ENCODE measurements around the gene SMIM24.
"Not testable (repeated sequence)": the region's sequence is repeated elsewhere in the genome, so short reads cannot be mapped to it uniquely, and the experiment has no call there.

SMIM24 gene

DNA sequence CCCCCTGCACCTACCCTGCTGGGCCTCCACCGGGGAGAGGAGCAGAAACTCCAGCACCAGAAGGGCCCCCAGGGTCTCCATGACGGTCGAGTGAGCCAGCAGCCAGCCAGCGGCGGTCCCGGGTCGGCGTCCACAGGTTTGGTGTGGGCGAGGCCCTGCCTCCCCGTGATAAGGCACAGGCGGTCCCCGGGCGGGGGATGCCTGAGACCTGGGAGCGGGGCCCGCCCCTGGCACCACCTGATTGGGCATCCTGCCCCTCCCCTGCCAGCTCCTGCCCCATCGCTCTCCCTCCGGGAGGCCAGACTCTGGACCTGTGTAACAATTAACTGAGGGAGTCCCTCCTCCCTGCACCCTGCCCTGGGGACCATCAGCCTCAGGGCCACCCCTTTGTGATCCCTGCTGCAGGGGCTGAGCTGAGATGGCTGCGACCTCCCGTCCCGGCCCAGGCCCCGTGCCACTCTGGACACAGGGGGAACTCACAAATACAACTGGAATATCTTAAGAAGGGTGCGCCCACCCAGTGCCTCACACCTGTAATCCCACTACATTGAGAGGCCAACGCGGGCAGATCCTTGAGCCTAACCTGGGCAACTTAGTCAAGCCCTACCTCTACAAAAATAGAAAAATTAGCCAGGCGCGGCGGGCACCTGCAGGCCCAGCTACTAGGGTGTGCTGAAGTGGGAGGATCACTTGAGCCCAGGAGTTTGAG lies at the start of gene SMIM24:
Gene SMIM24, minus strand, starts transcription at position 143 of the 709 bp plus-strand sequence. Its CDS starts 62 bp downstream, at position 81.
- no peak for TF ChIP-seq ZNF274 (IDR thresholded peaks at IDR 0.05; ENCODE audit: low read depth, low read length)
- H3K4me3 ChIP-seq (ENCODE audit: low read length): no peak within 1 kb of the TSS

DNA sequence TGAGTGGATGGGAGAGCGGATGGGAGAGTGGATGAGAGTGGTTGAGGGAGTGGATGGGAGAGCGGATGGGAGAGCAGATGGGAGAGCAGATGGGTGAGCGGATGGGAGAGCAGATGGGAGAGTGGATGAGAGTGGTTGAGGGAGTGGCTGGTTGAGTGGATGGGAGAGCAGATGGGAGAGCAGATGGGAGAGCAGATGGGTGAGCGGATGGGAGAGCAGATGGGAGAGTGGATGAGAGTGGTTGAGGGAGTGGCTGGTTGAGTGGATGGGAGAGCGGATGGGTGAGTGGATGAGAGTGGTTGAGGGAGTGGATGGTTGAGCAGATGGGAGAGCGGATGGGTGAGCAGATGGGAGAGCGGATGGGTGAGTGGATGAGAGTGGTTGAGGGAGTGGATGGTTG lies 49.0 kb upstream of the SMIM24 start:
- H3K4me3 ChIP-seq (ENCODE audit: low read length): not testable (repeated sequence)

DNA sequence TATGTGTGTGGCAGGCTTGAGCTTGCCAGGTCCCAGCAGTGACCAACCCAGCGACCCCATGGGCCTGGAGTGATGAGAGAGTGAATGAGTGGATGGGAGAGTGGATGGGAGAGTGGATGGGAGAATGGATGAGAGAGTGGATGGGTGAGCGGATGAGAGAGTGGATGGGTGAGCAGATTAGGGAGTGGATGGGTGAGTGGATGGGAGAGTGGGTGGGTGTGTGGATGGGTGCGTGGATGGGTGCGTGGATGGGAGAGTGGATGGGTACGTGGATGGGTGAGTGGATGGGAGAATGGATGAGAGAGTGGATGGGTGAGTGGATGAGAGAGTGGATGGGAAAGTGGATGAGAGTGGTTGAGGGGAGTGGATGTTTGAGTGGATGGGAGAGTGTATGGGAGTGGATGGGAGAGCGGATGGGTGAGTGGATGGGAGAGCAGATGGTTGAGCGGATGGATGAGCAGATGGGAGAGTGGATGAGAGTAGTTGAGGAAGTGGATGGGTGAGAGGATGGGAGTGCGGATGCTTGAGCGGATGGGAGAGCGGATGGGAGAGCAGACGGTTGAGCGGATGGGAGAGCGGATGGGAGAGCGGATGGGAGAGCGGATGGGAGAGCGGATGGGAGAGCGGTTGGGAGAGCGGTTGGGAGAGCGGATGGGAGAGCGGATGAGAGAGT lies 48.4 kb upstream of the SMIM24 start:
- H3K4me3 ChIP-seq (ENCODE audit: low read length): no peak overlapping the region
- TF ChIP-seq ZNF274 (IDR thresholded peaks at IDR 0.05; ENCODE audit: low read depth, low read length): no peak

DNA sequence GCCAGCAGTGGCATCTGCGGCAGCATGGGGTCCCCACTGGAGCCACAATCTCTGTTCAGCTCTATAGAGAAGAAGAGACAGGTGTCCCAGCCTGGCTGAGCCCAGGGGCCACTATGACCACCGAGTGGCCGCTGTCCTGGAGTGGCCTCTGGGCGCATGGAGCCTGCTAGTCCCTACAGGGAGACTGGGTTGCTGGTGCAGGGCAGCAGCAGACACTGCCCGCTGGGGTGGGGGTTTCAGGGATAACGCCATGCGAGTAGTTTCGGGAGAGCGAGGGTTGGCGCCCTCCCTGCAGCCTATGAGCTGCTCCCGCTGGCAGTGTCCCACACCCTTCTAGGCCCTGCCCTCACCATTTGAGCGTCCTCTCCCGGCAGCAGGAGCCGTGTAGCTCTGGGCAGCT lies 47.8 kb upstream of the SMIM24 start:
- H3K4me3 ChIP-seq (ENCODE audit: low read length): no peak overlapping the region
- no peak for TF ChIP-seq ZNF274 (IDR thresholded peaks at IDR 0.05; ENCODE audit: low read depth, low read length)

DNA sequence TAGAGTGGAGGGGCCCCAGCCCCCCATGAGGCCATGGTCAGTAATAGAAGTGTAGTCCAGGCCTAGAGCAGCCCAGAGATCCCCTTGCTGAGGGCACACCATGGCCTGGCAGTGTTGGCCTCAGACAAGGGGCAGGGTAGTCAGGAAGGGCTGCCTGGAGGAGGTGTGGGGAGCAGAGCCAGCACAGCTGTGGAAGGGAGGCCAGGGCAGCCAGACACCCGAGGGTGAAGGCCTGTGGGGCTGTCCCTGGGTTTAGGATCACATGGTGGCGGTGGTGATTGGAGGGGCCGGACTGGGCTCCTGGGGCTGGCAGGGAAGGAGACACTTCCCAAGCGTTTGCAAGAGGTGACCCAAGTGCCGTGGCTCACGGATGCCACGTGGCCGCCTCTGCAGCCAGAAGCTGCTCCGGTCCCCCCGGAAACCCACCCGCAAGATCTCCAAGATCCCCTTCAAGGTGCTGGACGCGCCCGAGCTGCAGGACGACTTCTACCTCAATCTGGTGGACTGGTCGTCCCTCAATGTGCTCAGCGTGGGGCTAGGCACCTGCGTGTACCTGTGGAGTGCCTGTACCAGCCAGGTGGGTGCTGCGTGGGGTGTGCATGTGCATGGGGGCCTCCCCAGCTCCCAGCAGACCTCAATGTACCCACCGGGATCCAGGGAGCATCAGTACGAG lies 47.0 kb upstream of the SMIM24 start:
- TF ChIP-seq ZNF274 (IDR thresholded peaks at IDR 0.05; ENCODE audit: low read depth, low read length): no peak
- no peak overlapping the region for H3K4me3 ChIP-seq (ENCODE audit: low read length)

DNA sequence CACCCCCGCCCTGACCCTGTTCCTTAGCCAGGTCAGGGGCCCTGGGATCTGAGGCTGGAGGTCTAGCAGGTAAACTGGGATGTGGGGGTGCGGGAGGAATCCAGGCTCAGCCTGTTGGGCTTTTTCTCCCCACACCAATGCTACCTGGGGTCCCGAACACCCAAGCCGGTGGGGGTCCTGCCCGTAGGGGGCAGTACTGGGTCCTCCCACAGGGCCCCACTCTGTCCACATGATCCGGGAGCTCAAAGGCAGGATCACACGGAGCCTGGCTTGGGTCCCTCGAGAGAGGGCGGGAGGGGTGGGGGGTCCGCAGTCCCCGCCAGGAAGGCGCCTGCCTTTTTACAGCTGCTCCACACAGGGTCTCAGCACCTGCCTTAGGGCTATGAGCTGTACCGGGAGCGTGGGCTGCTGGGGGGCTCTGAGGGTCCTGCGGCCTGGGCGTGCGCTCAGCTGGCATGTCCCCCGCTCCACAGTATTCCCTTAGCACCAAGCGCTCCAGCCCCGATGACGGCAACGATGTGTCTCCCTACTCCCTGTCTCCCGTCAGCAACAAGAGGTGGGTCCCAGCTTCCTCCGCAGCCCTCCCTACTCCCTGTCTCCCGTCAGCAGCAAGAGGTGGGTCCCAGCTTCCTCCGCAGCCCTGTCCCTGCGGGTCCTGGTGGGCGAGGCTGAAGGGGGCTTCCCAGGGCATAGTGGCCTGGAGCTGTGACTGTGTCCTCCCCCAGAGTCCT lies 46.3 kb upstream of the SMIM24 start:
- TF ChIP-seq ZNF274 (IDR thresholded peaks at IDR 0.05; ENCODE audit: low read depth, low read length): no peak
- no peak overlapping the region for H3K4me3 ChIP-seq (ENCODE audit: low read length)

DNA sequence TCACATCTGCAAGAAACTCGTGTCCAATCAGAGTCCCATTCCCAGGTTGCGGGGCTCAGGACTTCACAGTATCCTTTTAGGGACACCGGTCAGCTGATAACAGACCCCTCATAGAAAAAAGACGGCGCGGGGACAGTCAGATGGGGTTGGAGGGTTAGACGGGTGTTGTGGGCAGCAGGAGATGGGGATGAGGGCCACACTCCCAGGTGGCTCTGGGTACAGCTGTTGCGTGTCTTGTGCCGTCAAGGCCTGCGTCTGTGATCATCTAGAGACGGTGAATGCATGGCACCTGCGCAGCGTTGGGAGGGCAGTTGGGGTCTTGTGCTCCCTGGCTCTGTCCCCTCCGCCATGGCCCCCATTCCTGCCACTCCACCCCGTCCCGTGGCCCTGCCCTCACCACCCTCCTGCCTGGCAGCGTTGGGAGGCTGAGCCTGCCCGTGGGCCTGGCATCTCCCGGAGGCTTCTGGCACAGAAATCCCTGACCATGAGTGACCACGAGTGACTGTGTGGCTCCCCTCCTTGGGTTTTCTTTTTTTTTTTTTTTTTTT lies 44.7 kb upstream of the SMIM24 start:
- no peak overlapping the region for H3K4me3 ChIP-seq (ENCODE audit: low read length)
- TF ChIP-seq ZNF274 (IDR thresholded peaks at IDR 0.05; ENCODE audit: low read depth, low read length): no peak

DNA sequence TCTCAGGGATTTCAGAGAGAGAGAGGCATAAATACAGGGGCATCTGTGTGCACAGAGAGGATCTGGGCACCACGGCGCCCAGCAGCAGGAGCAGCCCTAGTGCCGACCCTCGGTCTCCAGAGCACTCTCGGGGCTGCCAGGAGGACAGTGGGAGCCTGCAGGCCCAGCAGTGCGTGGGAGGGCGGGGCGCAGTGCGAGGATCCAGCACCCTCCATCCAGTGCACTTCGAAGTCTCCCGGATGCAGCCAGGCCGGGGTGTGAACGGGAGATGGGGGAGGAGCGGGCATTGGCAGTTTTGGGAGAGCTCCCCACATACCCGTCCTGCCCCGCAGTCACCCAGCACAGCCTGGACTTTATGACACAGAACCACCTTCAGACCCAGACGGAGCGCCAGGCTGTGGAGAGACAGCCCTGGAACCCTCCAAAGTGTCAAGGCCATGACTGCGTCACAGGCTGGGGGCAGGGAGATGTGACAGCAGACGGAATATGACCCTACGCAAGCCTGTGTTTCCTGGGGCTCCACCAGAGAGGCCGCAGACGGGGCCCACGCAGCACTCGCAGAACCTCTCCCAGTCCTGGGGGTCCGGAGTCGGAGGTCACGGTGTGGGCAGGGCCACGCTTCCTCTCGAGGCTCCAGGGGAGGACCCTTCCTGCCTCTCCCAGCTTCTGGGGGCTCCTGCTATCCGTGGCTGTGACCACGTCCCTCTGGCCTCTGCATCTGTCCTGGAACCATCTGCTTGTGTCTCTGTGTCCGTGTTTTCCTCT lies 43.9 kb upstream of the SMIM24 start:
- TF ChIP-seq ZNF274 (IDR thresholded peaks at IDR 0.05; ENCODE audit: low read depth, low read length): no peak
- no peak overlapping the region for H3K4me3 ChIP-seq (ENCODE audit: low read length)

DNA sequence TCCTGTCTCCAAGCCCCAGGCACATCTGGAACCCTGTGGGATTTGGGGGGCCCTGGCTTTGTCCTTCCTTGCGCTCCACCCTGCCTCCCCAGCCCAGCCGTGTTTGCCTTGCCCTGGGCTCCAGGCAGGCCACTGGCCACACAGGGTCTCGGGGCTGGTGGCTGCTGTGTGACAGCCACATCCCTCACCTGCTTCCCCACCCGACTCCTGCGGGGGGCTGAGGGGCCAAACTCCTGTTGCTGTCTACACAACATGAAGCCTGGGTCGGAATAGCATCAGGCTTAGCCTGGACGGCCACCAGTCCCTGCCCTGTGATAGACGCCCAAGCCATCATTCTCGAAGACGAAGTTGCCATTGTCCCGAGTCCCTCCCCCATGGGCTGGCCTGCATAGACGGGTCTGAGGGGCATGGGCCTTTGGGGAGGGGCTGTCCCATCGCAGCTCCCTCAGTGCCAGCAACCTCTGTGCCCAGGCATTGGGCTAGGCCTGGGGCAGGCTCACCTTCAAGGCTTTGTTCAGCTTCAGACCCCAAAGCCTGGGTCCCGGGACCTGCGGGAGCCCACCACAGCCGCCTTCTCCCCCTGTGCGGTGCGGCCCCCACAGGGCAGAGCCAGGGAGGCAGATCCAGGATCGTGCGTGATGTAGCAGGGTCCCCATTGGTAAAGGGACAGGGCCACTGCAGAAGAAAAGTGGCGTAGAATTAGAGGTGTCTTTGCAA lies 43.2 kb upstream of the SMIM24 start:
- H3K4me3 ChIP-seq (ENCODE audit: low read length): no peak overlapping the region
- TF ChIP-seq ZNF274 (IDR thresholded peaks at IDR 0.05; ENCODE audit: low read depth, low read length): no peak

DNA sequence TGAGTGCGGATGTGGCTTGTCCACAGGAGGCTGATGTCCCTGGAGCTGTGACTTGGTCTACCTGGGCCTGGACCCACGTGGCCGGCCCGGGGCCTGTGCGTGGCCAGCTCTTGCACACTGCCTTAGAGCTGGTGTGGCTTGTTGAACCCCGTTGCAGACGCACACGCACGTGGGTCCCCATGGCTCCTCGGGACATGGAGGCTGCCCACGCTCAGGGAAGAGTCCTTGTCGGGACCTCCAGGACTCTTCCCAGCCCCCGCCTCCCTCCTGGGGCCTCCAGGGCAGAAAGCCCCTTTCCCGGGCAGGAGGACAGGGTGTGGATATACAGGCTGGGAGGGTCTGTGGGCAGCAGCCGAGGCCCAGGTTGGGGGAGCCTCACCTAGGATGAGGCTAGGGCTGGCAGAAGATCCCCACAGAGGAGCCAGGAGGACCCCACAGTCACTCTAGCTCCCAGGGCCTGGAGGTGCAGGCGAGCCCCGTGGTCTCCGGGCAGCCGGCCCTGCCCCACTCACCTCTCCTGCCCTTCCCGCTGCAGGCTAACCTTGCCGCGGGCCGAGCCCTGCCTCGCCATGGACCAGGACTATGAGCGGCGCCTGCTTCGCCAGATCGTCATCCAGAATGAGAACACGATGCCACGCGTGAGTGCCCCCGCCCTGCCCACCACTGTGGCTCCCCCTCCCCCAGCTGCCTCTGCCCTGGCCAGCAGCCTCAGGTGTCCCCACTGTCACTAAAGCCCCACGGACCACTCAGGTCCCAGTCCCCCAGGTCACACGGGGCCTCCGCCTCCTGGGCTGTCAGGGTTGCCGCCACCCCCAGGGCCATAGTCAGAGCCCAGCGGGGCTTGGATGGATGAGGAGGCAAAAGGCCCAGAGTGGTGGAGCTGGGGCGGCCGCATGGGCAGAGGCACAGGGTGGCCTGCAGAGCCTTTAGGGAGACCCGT lies 42.4 kb upstream of the SMIM24 start:
- no peak for TF ChIP-seq ZNF274 (IDR thresholded peaks at IDR 0.05; ENCODE audit: low read depth, low read length)
- H3K4me3 ChIP-seq (ENCODE audit: low read length): no peak overlapping the region

DNA sequence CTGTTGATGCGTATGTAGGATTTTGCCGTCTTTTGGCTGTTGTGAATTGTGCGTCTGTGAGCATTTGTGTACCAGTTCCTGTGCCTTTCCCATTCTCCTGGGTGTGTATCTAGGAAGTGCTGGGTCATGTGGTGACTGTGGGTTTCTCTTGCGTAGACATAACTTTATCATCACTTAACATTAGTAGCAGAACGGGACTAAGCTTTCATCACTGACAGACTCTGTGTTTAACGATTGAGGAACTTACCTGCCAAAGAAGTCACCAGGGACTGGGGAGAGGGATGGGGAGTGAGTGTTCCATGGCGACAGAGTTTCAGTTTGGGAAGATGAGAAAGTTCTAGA lies 40.8 kb upstream of the SMIM24 start:
- no peak overlapping the region for H3K4me3 ChIP-seq (ENCODE audit: low read length)
- no peak for TF ChIP-seq ZNF274 (IDR thresholded peaks at IDR 0.05; ENCODE audit: low read depth, low read length)
